ENCODE measurements around the gene OR2T11. TPM values are rescaled to one million over a fixed set of nuclear protein-coding genes. Genes with fewer than 3 reads are reported as not detected.

The OR2T11 gene
- total and polyA plus RNA-seq, 8 donors, result 0.04 to 0.12 (median 0.09) TPM; not detected in 5

GRCh38 chr1:248610301-248610700 lies 24.6 kb downstream of the OR2T11 start:
- 19 to 25% methylated on average over 3 of the region's 3 CpGs for WGBS, 2 donors
- Histone ChIP-seq H3K27ac (no peak overlapping the region), H3K27me3 (peaks cover 0 to 5% (median 0%) of the 10 kb centered on the region in 4 donors), H3K36me3 (no peaks in the 10 kb centered on the region), H3K9me3 (no peaks in the 10 kb centered on the region), H3K4me3 (no peak overlapping the region), H3K4me1 (no peaks in the 10 kb centered on the region)
- DNase-seq (no peak), FAIRE-seq (no peak), ATAC-seq (no peak)
- intact Hi-C loops (cut with DNase I), result no loop called here
- TF ChIP-seq, protein P1, sequence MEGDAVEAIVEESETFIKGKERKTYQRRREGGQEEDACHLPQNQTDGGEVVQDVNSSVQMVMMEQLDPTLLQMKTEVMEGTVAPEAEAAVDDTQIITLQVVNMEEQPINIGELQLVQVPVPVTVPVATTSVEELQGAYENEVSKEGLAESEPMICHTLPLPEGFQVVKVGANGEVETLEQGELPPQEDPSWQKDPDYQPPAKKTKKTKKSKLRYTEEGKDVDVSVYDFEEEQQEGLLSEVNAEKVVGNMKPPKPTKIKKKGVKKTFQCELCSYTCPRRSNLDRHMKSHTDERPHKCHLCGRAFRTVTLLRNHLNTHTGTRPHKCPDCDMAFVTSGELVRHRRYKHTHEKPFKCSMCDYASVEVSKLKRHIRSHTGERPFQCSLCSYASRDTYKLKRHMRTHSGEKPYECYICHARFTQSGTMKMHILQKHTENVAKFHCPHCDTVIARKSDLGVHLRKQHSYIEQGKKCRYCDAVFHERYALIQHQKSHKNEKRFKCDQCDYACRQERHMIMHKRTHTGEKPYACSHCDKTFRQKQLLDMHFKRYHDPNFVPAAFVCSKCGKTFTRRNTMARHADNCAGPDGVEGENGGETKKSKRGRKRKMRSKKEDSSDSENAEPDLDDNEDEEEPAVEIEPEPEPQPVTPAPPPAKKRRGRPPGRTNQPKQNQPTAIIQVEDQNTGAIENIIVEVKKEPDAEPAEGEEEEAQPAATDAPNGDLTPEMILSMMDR (IDR thresholded peaks at IDR 0.05), result no peak

GRCh38 chr1:248599396-248599795 lies 35.5 kb downstream of the OR2T11 start:
- Histone ChIP-seq H3K4me1 (no peaks in the 10 kb centered on the region), H3K27ac (no peak overlapping the region), H3K27me3 (no peaks in the 10 kb centered on the region), H3K9me3 (no peaks in the 10 kb centered on the region), H3K4me3 (no peak overlapping the region), H3K36me3 (no peaks in the 10 kb centered on the region)
- intact Hi-C loops (cut with DNase I), result no loop called here
- DNase-seq, result no peak
- WGBS, 2 donors, result 53 to 66% methylated on average over 8 of the region's 8 CpGs
- TF ChIP-seq, protein P1 (IDR thresholded peaks at IDR 0.05), result no peak
- no peak for ATAC-seq
- FAIRE-seq, result no peak

- DNase-seq (no peak), ATAC-seq (no peak), FAIRE-seq (no peak)
- no peaks in the 10 kb centered on the region for H3K27me3 ChIP-seq
- H3K4me3 ChIP-seq, result no peak within 1 kb of the TSS
- no peaks in the 10 kb centered on the region for H3K4me1 ChIP-seq
- H3K27ac ChIP-seq, result no peak within 1 kb of the TSS
- TF ChIP-seq, protein P1 (IDR thresholded peaks at IDR 0.05), result no peak
- WGBS, 2 donors, result 63 to 85% methylated on average over 6 of the region's 6 CpGs
- intact Hi-C loops (cut with DNase I), result no loop called here
- H3K9me3 ChIP-seq, result no peaks in the 10 kb centered on the region
- H3K36me3 ChIP-seq, result no peaks in the 10 kb centered on the region
Observed at GRCh38 chr1:248597589-248597988, 37.3 kb downstream of the OR2T11 start, which contains the start of gene OR2T10. TSS of gene OR2T10 (minus strand) at chr1:248597700. CDS start at chr1:248593768, 3,932 bp downstream.

- no peaks in the 10 kb centered on the region for H3K9me3 ChIP-seq
- TF ChIP-seq, protein P1 (IDR thresholded peaks at IDR 0.05), result no peak
- no peaks in the 10 kb centered on the region for H3K4me1 ChIP-seq
- no peaks in the 10 kb centered on the region for H3K27me3 ChIP-seq
- no peak overlapping the region for H3K4me3 ChIP-seq
- no peak for DNase-seq
- WGBS, 2 donors, result 46 to 52% methylated on average over 2 of the region's 2 CpGs
- intact Hi-C loops (cut with DNase I), result no loop called here
- ATAC-seq, result no peak
- no peak for FAIRE-seq
- H3K36me3 ChIP-seq, result no peaks in the 10 kb centered on the region
- H3K27ac ChIP-seq, result no peak overlapping the region
Observed at GRCh38 chr1:248596615-248597014, 38.3 kb downstream of the OR2T11 start.

GRCh38 chr1:248593226-248593625 lies 41.7 kb downstream of the OR2T11 start:
- FAIRE-seq (no peak), DNase-seq (no peak), ATAC-seq (no peak)
- no peak overlapping the region for H3K27ac ChIP-seq
- intact Hi-C loops (cut with DNase I), result no loop called here
- H3K9me3 ChIP-seq, result no peaks in the 10 kb centered on the region
- TF ChIP-seq, protein P1 (IDR thresholded peaks at IDR 0.05), result no peak
- no peaks in the 10 kb centered on the region for H3K27me3 ChIP-seq
- H3K36me3 ChIP-seq, result no peaks in the 10 kb centered on the region
- WGBS, 2 donors, result 65 to 81% methylated on average over 5 of the region's 5 CpGs
- no peaks in the 10 kb centered on the region for H3K4me1 ChIP-seq
- H3K4me3 ChIP-seq, result no peak overlapping the region
